GM19452 (cell line): Measurements from ENCODE around the gene IFI35.

Experiments
- ATAC-seq: cut with Tn5 transposase; IDR thresholded peaks from one replicate; pipeline ENCODE4 v1.9.1; 2021; ENCODE audit not compliant: unreplicated experiment

The IFI35 gene

GRCh38 chr17:43020789-43021740, 14.5 kb downstream of the IFI35 start:
- ATAC-seq = no peak

GRCh38 chr17:43021741-43022512, 15.3 kb downstream of the IFI35 start, which contains the start of gene VAT1:
Gene VAT1, minus strand, starts transcription at chr17:43022385. Its CDS starts 63 bp downstream, at chr17:43022322.
- no peak for ATAC-seq

GRCh38 chr17:43024407-43025289, 18.1 kb downstream of the IFI35 start, which contains the start of gene RND2:
Gene RND2, plus strand, starts transcription at chr17:43025231. Its CDS starts 117 bp downstream, at chr17:43025348.
- no peak for ATAC-seq

GRCh38 chr17:43025290-43025657, 18.7 kb downstream of the IFI35 start:
- no peak for ATAC-seq

GRCh38 chr17:43025766-43026537, 19.4 kb downstream of the IFI35 start:
- ATAC-seq = no peak

DNA sequence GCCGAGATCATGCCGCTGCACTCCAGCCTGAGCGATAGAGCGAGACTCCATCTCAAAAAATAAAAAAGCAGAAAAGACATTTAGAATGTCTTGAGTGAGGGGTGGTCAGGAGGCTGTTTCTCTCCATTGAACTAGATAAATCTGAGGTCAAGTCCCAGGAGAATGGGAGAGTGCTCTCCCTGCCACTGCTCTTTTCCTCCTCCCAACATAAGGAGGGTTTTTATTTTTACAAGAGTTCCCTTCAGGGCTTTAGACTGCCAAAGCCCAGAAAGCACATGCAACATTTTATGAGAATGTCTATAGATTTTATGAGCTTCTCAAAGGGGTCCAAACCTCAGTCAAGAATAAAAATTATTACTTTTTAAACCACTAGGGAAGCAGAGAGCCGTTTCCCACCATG, 20.0 kb downstream of the IFI35 start:
- ATAC-seq = no peak

DNA sequence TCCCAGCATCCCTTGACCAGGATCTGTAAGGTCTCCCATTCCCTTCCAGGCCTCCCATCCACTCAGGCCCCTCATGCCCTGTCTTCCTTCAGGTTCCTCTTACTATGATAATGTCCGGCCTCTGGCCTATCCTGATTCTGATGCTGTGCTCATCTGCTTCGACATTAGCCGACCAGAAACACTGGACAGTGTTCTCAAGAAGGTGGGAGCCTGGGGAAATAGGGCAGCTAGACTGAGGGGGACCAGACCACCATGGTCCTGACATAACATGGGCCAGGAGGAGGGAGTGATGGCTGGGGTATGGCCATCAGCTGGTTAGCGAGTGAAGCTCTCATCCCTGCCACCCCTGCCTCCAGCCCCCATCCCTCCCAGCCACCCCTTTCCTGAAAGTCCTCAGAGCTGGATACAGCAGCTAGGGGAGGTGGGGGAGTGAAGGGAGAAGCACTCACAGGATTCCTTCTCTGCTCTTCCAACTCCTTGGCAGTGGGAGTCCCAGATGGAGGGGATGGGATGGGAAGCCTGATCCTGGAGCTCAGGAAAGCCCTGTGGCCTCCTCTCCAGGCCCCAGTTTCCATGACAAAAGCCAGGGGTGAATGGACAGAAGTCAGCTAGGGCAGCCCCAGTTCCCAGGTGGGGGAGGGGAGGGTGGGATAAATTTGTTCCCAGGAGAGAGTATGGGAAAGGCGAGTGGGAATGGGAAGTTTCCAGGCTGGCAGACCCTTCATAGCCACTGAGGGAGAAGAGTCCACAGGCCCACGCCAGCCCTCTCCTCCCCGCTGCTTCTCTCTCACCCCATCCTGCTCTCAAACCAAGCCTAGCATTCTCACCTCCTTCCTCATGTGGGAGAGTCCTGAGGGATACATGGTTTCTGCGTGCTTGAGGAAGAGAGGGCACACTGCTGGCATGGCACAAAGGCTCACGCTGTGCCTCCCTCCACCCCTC, 20.8 kb downstream of the IFI35 start:
- ATAC-seq = no peak

- no peak for ATAC-seq
These were observed 21.8 kb downstream of the IFI35 start for GRCh38 chr17:43028221-43028861.

DNA sequence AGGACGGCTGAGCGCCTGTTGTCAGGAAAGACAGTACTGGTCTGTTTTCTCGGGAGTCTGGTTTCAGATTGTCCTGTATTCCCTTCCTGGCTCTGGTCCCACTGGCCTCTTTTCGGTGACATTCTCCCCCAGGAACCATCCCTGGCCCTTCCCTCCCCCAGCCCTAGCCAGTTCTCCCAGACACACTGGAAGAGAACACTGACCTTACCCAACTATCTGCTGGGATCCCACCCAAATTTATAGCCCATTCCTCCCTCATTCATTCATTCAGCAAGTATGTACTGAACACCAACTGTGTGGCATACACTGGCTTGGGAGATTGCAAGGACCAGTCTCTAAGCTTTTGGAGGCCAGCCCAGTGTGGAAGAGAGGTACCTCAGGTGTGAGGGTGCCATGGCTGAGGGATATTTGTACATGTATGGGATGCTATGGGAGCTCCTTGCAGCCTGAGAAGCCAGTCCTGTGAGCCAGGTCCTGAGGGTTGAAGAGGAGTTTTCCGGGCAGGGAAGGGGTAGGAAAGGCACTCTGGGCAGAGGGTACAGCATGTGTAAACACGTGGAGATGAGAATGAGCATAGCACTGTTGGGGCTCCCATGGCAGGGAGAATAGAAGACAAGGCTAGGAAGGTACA, 23.7 kb downstream of the IFI35 start:
- no peak for ATAC-seq

DNA sequence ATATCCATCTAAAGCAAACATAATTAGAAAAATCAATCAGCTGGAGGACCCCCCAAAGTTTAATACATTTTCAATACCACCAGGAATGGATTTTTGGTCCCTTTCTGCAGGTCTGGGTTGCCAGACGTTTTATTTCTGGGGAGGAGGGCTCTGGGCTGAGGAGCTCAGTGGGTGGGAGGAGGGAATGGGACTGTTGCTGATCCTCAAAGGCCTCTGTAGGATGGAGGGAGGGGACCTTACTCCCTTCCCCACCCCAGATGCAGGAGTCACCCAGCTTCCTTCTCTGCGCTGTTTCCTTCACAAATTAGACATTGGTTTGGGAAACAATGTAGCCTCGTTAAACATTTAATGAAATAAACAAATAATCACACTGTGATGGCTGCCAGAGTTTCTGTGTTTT, 25.1 kb downstream of the IFI35 start:
- ATAC-seq = no peak

GRCh38 chr17:43033948-43034881, 27.6 kb downstream of the IFI35 start:
- no peak for ATAC-seq

DNA sequence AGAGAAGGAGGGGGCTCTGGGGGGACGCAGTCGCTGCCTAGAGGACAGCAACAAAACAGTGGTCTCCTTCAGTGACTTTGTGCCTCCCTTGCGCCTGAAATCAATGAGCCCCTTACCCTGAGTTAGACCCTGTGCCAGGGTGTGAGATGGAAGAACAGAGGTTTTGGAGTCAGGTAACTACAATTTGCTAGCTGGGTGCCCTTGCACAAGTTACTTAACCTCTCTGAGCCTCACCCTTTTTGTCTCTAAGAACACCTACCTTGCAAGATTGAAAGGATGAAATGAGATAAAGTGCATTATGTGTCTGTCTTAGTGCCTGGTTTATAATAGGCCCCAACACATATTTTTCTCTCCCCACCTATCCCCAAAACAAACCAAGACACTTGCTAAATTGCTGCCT, 28.3 kb downstream of the IFI35 start:
- no peak for ATAC-seq

- ATAC-seq = no peak
These were observed 33.1 kb downstream of the IFI35 start for GRCh38 chr17:43039646-43040045.

GRCh38 chr17:43040655-43041054, 34.1 kb downstream of the IFI35 start:
- ATAC-seq = no peak

DNA sequence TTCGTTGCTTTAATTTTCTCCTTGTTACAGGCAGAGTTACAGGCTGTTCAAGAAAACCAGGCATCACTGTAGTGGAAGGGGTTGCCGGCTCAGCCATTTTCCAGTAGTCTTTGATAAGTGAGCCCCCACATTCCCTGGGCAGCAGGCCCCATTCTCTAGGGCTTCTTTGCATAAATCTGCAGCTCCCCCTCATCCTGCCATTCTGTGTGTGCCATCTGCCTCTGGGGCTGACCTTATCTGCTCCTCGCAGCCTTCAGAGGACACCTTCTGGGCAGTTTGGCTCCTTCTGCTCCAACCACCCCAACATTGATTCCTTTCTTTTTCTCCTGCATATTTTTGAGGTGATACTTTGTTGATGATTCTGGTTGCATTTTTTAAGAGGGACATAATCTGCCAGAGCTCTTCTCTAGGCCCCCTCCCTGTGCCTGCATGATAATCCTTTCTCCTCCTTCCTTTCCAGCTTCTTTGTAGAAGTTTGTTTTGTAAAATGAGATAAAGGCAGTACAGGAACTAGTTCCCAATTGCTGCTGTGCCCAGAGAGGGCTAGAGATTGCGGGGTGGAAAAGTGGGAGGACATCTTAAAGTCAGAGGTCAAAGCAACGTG, 35.5 kb downstream of the IFI35 start:
- no peak for ATAC-seq

DNA sequence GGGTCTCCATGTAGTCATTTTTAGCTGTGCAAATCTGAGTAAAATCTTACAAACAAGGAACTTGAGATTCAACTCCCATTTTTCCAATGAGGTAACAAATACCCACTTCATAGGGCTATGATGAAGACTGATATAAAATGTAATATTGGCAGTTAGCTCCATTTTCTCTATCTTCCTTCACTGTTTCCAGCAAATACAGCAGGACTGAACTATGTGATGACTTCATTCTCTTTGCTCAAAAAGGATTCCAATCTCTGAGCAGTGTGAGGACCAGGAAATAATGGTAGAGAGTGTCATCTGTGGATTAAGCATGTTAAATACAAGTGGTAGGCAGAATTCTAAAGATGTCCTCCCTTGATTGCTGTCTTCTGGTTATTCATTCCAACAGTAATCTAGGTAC, 36.7 kb downstream of the IFI35 start:
- ATAC-seq = no peak

GRCh38 chr17:43044024-43044423, 37.4 kb downstream of the IFI35 start:
- ATAC-seq = no peak
